ENCODE data around the gene TEX264.
A peak's percentile ranks its signal among the peaks of the same experiment; 100 is the strongest.

DNA sequence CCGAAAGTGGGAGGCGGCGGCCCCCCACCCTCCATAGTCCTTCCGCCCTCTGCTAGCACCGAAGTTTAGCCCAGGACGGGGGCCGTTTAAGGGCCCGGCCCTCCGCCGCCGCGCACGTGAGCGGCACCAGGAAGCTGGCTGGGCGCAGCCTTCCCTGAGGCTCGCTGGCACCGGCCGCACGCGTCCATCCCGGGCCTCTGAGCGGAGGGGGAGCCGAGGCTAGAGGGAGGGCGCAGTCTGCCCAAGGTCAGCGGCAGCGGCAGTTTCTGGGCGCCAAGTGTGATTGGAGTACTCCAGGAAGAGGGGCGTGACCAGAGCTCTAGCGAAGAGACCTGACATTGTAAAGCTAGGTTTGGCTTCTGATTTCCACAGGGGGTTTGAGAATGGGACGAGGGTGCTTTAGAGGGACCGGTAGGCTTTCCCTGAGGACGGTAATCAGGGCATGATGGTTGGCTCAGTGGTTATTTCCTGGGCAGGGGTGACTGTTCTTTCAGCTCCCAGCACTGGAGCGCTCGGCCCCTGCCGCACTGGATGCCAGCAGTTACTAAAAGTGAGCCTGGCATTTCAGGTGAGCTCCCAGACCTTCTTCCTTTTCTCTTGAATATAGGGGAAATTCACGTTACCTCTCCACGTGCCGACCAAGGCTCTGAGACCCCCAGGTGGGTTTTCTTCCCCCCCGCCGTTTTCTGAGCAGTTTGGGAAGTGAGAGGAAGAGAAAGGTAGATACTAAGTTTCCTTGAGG is 853 bp downstream of the TEX264 start:
- TF ChIP-seq, protein P1, sequence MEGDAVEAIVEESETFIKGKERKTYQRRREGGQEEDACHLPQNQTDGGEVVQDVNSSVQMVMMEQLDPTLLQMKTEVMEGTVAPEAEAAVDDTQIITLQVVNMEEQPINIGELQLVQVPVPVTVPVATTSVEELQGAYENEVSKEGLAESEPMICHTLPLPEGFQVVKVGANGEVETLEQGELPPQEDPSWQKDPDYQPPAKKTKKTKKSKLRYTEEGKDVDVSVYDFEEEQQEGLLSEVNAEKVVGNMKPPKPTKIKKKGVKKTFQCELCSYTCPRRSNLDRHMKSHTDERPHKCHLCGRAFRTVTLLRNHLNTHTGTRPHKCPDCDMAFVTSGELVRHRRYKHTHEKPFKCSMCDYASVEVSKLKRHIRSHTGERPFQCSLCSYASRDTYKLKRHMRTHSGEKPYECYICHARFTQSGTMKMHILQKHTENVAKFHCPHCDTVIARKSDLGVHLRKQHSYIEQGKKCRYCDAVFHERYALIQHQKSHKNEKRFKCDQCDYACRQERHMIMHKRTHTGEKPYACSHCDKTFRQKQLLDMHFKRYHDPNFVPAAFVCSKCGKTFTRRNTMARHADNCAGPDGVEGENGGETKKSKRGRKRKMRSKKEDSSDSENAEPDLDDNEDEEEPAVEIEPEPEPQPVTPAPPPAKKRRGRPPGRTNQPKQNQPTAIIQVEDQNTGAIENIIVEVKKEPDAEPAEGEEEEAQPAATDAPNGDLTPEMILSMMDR (IDR thresholded peaks at IDR 0.05), result no peak
- TF ChIP-seq ELF4 (CRISPR knock-in tag; IDR thresholded peaks at IDR 0.05; ENCODE audit: low read depth) (no peak), IRF2 (CRISPR knock-in tag; IDR thresholded peaks at IDR 0.05; ENCODE audit: borderline replicate concordance, low read depth) (no peak), CBFB (CRISPR knock-in tag; IDR thresholded peaks at IDR 0.05; ENCODE audit: low read depth) (no peak), NFYB (CRISPR knock-in tag; conservative IDR thresholded peaks at IDR 0.05; ENCODE audit: low read depth) (no peak)
- TF ChIP-seq, protein P2, sequence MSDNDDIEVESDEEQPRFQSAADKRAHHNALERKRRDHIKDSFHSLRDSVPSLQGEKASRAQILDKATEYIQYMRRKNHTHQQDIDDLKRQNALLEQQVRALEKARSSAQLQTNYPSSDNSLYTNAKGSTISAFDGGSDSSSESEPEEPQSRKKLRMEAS (CRISPR knock-in tag; IDR thresholded peaks at IDR 0.05), result peak; percentile 81
- TF ChIP-seq, protein P3, sequence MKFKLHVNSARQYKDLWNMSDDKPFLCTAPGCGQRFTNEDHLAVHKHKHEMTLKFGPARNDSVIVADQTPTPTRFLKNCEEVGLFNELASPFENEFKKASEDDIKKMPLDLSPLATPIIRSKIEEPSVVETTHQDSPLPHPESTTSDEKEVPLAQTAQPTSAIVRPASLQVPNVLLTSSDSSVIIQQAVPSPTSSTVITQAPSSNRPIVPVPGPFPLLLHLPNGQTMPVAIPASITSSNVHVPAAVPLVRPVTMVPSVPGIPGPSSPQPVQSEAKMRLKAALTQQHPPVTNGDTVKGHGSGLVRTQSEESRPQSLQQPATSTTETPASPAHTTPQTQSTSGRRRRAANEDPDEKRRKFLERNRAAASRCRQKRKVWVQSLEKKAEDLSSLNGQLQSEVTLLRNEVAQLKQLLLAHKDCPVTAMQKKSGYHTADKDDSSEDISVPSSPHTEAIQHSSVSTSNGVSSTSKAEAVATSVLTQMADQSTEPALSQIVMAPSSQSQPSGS (CRISPR knock-in tag; IDR thresholded peaks at IDR 0.05; ENCODE audit: borderline replicate concordance, low read depth), result no peak
- TF ChIP-seq, protein P4, sequence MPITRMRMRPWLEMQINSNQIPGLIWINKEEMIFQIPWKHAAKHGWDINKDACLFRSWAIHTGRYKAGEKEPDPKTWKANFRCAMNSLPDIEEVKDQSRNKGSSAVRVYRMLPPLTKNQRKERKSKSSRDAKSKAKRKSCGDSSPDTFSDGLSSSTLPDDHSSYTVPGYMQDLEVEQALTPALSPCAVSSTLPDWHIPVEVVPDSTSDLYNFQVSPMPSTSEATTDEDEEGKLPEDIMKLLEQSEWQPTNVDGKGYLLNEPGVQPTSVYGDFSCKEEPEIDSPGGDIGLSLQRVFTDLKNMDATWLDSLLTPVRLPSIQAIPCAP (CRISPR knock-in tag; IDR thresholded peaks at IDR 0.05), result no peak
- TF ChIP-seq, protein P5, sequence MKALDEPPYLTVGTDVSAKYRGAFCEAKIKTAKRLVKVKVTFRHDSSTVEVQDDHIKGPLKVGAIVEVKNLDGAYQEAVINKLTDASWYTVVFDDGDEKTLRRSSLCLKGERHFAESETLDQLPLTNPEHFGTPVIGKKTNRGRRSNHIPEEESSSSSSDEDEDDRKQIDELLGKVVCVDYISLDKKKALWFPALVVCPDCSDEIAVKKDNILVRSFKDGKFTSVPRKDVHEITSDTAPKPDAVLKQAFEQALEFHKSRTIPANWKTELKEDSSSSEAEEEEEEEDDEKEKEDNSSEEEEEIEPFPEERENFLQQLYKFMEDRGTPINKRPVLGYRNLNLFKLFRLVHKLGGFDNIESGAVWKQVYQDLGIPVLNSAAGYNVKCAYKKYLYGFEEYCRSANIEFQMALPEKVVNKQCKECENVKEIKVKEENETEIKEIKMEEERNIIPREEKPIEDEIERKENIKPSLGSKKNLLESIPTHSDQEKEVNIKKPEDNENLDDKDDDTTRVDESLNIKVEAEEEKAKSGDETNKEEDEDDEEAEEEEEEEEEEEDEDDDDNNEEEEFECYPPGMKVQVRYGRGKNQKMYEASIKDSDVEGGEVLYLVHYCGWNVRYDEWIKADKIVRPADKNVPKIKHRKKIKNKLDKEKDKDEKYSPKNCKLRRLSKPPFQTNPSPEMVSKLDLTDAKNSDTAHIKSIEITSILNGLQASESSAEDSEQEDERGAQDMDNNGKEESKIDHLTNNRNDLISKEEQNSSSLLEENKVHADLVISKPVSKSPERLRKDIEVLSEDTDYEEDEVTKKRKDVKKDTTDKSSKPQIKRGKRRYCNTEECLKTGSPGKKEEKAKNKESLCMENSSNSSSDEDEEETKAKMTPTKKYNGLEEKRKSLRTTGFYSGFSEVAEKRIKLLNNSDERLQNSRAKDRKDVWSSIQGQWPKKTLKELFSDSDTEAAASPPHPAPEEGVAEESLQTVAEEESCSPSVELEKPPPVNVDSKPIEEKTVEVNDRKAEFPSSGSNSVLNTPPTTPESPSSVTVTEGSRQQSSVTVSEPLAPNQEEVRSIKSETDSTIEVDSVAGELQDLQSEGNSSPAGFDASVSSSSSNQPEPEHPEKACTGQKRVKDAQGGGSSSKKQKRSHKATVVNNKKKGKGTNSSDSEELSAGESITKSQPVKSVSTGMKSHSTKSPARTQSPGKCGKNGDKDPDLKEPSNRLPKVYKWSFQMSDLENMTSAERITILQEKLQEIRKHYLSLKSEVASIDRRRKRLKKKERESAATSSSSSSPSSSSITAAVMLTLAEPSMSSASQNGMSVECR (CRISPR knock-in tag; IDR thresholded peaks at IDR 0.05; ENCODE audit: borderline replicate concordance), result no peak; the same call in 1 of the 2 replicates

Data from WTC11 (cell line).